ENCODE results near the gene FBXW5. TPM values are rescaled to one million over a fixed set of nuclear protein-coding genes. Genes with fewer than 3 reads are reported as not detected.

Gene FBXW5
- total and polyA plus RNA-seq, 10 of the 15 experiments (the other 5 are each of a cell fraction or from before 2014, with no cell fraction given) = 0.21 to 97.3 (median 44.5) TPM

DNA sequence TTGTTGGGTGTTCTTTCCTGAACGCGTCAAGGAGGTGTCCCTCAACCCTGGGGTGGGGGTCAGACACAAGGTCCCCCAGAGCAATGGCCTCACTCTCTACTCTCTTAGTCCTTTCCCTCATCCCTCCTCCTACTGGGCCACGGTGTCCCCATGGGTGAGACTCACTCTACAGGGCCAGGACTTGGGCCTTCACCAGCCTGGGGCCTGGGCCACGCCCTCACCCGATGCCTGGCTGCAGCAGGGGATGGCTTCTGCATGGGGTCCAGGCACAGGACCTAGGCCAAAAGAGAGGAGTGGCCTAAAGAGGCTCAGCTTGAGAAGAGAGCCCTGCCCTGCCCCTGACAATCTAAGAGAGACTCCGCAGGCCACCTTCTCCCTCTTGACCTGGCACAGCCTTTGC lies 13.4 kb upstream of the FBXW5 start:
- ChIA-PET POLR2A (no interaction called here), RAD21 (ENCODE audit: unreplicated experiment) (no interaction called here), CTCF (no interaction called here), SMC1A (ENCODE audit: uncharacterized antibody, unreplicated experiment) (no interaction called here)
- DNase-seq (ENCODE audit: low read depth, low spot score) (no peak), FAIRE-seq (no peak), ATAC-seq (no peak)
- Histone ChIP-seq H2AFZ (ENCODE audit: control insufficient read depth, low read depth, low read length) (no peak overlapping the region), H3K36me3 (ENCODE audit: control insufficient read depth in 2 of 2, insufficient read depth in 2 of 2, low read length in 1 of 2) (no peaks in the 10 kb centered on the region), H3K4me2 (ENCODE audit: control insufficient read depth, insufficient read depth) (no peak overlapping the region), H3K4me3 (no peak overlapping the region), H3K79me2 (ENCODE audit: control insufficient read depth, insufficient read depth, low read length) (no peaks in the 10 kb centered on the region), H3K27ac (ENCODE audit: control insufficient read depth, insufficient read depth) (no peak overlapping the region), H4K20me1 (ENCODE audit: control insufficient read depth, insufficient read depth) (no peaks in the 10 kb centered on the region), H3K27me3 (replicated peaks in 1 of 2; ENCODE audit: control insufficient read depth in 2 of 2, insufficient read depth in 2 of 2, low read length in 1 of 2) (no peaks in the 10 kb centered on the region), H3K9ac (ENCODE audit: control insufficient read depth, insufficient read depth, low read length) (no peak overlapping the region), H3K4me1 (ENCODE audit: control insufficient read depth, insufficient read depth, low read length) (no peaks in the 10 kb centered on the region), H3K9me3 (replicated peaks; ENCODE audit: control insufficient read depth, insufficient read depth, low read length) (no peaks in the 10 kb centered on the region)
- 31% methylated on average over 6 of the region's 6 CpGs for WGBS (ENCODE audit: insufficient coverage, insufficient replicate concordance, low lambda C conversion rate, missing lambda C conversion rate)
- no TSS peak for BruUV-seq (replicated peaks)
- intact Hi-C loops (cut with micrococcal nuclease; ENCODE audit: unreplicated experiment) (no loop called here), in situ Hi-C loops (cut with MboI) (no loop called here)
- no peak for TF ChIP-seq NR2F1 (conservative IDR thresholded peaks at IDR 0.05)
- no peak for TF ChIP-seq SMAD5 (IDR thresholded peaks at IDR 0.05; ENCODE audit: low read depth)
- TF ChIP-seq EZH2 (IDR thresholded peaks at IDR 0.05; ENCODE audit: borderline replicate concordance, control insufficient read depth, low read depth, low read length) = no peak
- TF ChIP-seq, protein P1, sequence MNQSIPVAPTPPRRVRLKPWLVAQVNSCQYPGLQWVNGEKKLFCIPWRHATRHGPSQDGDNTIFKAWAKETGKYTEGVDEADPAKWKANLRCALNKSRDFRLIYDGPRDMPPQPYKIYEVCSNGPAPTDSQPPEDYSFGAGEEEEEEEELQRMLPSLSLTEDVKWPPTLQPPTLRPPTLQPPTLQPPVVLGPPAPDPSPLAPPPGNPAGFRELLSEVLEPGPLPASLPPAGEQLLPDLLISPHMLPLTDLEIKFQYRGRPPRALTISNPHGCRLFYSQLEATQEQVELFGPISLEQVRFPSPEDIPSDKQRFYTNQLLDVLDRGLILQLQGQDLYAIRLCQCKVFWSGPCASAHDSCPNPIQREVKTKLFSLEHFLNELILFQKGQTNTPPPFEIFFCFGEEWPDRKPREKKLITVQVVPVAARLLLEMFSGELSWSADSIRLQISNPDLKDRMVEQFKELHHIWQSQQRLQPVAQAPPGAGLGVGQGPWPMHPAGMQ (IDR thresholded peaks at IDR 0.05; ENCODE audit: borderline replicate concordance) = no peak
- no peak for TF ChIP-seq FOXM1 (IDR thresholded peaks at IDR 0.05; ENCODE audit: low read depth, low read length)
- TF ChIP-seq, protein P2, sequence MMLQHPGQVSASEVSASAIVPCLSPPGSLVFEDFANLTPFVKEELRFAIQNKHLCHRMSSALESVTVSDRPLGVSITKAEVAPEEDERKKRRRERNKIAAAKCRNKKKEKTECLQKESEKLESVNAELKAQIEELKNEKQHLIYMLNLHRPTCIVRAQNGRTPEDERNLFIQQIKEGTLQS (IDR thresholded peaks at IDR 0.05; ENCODE audit: borderline replicate concordance, extremely low read depth, low read depth, low read length) = no peak
- TF ChIP-seq POLR2AphosphoS5 (IDR thresholded peaks at IDR 0.05; ENCODE audit: low read length) = no peak
- TF ChIP-seq ZNF274 (IDR thresholded peaks at IDR 0.05; ENCODE audit: insufficient read depth, insufficient read length) = no peak
- TF ChIP-seq KDM1A (IDR thresholded peaks at IDR 0.05; ENCODE audit: borderline replicate concordance) = no peak
- no peak for TF ChIP-seq ESRRA (IDR thresholded peaks at IDR 0.05; ENCODE audit: low read length)
- TF ChIP-seq GATAD2B (conservative IDR thresholded peaks at IDR 0.05; ENCODE audit: low read depth) = no peak
- TF ChIP-seq SMC3 (IDR thresholded peaks at IDR 0.05; ENCODE audit: borderline replicate concordance, low read length) = no peak
- no peak for TF ChIP-seq FOXK2 (IDR thresholded peaks at IDR 0.05)
- no peak for TF ChIP-seq TCF7 (IDR thresholded peaks at IDR 0.05; ENCODE audit: borderline replicate concordance)
- no peak for TF ChIP-seq ETV6 (conservative IDR thresholded peaks at IDR 0.05 in 1 of 2, IDR thresholded peaks at IDR 0.05 in 1 of 2; ENCODE audit: borderline replicate concordance in 1 of 2, low read depth in 1 of 2)
- TF ChIP-seq BMI1 (IDR thresholded peaks at IDR 0.05; ENCODE audit: borderline replicate concordance) = no peak
